Kidney (tissue), 14 donors: ENCODE measurements around the gene SNTG2. TPM values are rescaled to one million over a fixed set of nuclear protein-coding genes. Genes with fewer than 3 reads are reported as not detected.

Experiments
- DNase-seq, 5 donors: peaks; one replicate each; pipeline ENCODE4 v3.0.0-alpha.2; 2013 to 2020
- FAIRE-seq: peaks from 2 replicates; lab custom pipeline; 2012; peaks lifted over from hg19 to GRCh38; lab: Jason Lieb, UNC
- H3K27ac ChIP-seq, 2 donors: one replicate each; pipeline ENCODE4 v1.7.0; 2013; ENCODE audit warnings: low read depth in 2 of 2, low read length in 2 of 2, inconsistent platforms in 1 of 2
- H3K27me3 ChIP-seq: one replicate; pipeline ENCODE4 v1.7.1; 2013; ENCODE audit warnings: low read length, inconsistent platforms; ENCODE audit not compliant: control insufficient read depth, insufficient read depth
- H3K36me3 ChIP-seq, 3 donors: one replicate each; pipeline versions ENCODE4 v1.7.0 to v1.7.1; 2013; ENCODE audit warnings: low read length in 3 of 3, control low read depth in 1 of 3, inconsistent platforms in 1 of 3; ENCODE audit not compliant: insufficient read depth in 3 of 3, control insufficient read depth in 2 of 3
- H3K4me1 ChIP-seq, 3 donors: one replicate each; pipeline versions ENCODE4 v1.7.0 to v1.7.1; 2013; ENCODE audit warnings: low read length in 3 of 3, inconsistent platforms in 1 of 3, low read depth in 1 of 3; ENCODE audit not compliant: control insufficient read depth in 2 of 3, insufficient read depth in 2 of 3
- H3K4me3 ChIP-seq, 3 donors: one replicate each; pipeline versions ENCODE4 v1.7.0 to v1.8.1; 2013; ENCODE audit warnings: low read length in 3 of 3, control low read depth in 1 of 3, inconsistent platforms in 1 of 3
- H3K9ac ChIP-seq, 3 donors: one replicate each; pipeline versions ENCODE4 v1.7.0 to v1.7.1; 2013; ENCODE audit warnings: low read length in 3 of 3, control low read depth in 1 of 3, inconsistent platforms in 1 of 3
- H3K9me3 ChIP-seq, 3 donors: one replicate each; pipeline versions ENCODE4 v1.7.0 to v1.7.1; 2013; ENCODE audit warnings: low read length in 3 of 3, control low read depth in 1 of 3, inconsistent platforms in 1 of 3; ENCODE audit not compliant: control insufficient read depth in 2 of 3, insufficient read depth in 1 of 3
- CTCF ChIP-seq: IDR thresholded peaks from 3 replicates; pipeline ENCODE4 v1.5.1; 2012; ENCODE audit warnings: mild to moderate bottlenecking, moderate library complexity, borderline replicate concordance; ENCODE audit not compliant: insufficient read depth; ENCODE audit errors: extremely low read depth
- intact Hi-C: fragments of 100-400 bp; cut with DNase I; formaldehyde crosslinking; loops from one replicate; pipeline ENCODE4 v1.11.1; 2022
- polyA plus RNA-seq: library from polyadenylated mRNA; stranded (reverse); fragments of 350-450 nt; fragmentation: Illumina TruSeq; extraction: RNeasy Lipid Tissue Mini Kit (QIAGEN cat#74804); gene quantifications from one replicate; pipeline ENCODE4 v1.2.3, GENCODE V29; 2014; ENCODE audit warnings: low read depth, low replicate concordance; ENCODE audit not compliant: insufficient read depth
- total RNA-seq: library from RNA; stranded (reverse); fragmentation: NEBNext Ultra II Directional; extraction: Animal tissue kit (Norgen Biotek cat#: 25700); gene quantifications from one replicate; pipeline ENCODE4 v1.2.1, GENCODE V29; 2021
- donor health status: control.
- donor health status: control.
- donor health status: control.
- donor health status: control.
- donor health status: control.
- donor health status: DM: yes; HTN: yes; CAD: no.
- donor health status: Normal renal cell carcinoma (clear cell type).

The SNTG2 gene
- total and polyA plus RNA-seq, 2 donors from 2014 or later = 2.2 TPM; not detected in 1

- Histone ChIP-seq H3K27me3 (no peaks in the 10 kb centered on the region), H3K9ac (no peak overlapping the region), H3K4me3 (no peak overlapping the region), H3K27ac (no peak overlapping the region), H3K36me3 (peaks cover 0 to 2% (median 0%) of the 10 kb centered on the region in 3 donors), H3K4me1 (no peaks in the 10 kb centered on the region), H3K9me3 (peaks cover 0 to 2% (median 0%) of the 10 kb centered on the region in 3 donors)
- no peak for FAIRE-seq
- intact Hi-C loops = no loop called here
- no peak for TF ChIP-seq CTCF
- DNase-seq = peak in 4 of 5 donors; percentile 83 to 87 (median 84)
Observed at GRCh38 chr2:1156531-1156930, 205.9 kb downstream of the SNTG2 start.

GRCh38 chr2:1157107-1157506 lies 206.5 kb downstream of the SNTG2 start:
- H3K27me3 ChIP-seq = no peaks in the 10 kb centered on the region
- FAIRE-seq (no peak), DNase-seq (no peak)
- no peaks in the 10 kb centered on the region for H3K4me1 ChIP-seq
- H3K27ac ChIP-seq = no peak overlapping the region
- TF ChIP-seq CTCF = no peak
- H3K9ac ChIP-seq = no peak overlapping the region
- peaks cover 0 to 2% (median 0%) of the 10 kb centered on the region in 3 donors for H3K9me3 ChIP-seq
- intact Hi-C loops = no loop called here
- peaks cover 0 to 2% (median 0%) of the 10 kb centered on the region in 3 donors for H3K36me3 ChIP-seq
- H3K4me3 ChIP-seq = no peak overlapping the region

GRCh38 chr2:1159013-1159412 lies 208.4 kb downstream of the SNTG2 start:
- Histone ChIP-seq H3K27ac (no peak overlapping the region), H3K9me3 (peaks cover 0 to 2% (median 0%) of the 10 kb centered on the region in 3 donors), H3K9ac (no peak overlapping the region), H3K4me1 (no peaks in the 10 kb centered on the region), H3K36me3 (peaks cover 0 to 2% (median 0%) of the 10 kb centered on the region in 3 donors), H3K27me3 (no peaks in the 10 kb centered on the region), H3K4me3 (no peak overlapping the region)
- no peak for DNase-seq
- no peak for FAIRE-seq
- no peak for TF ChIP-seq CTCF
- intact Hi-C loops = no loop called here

GRCh38 chr2:1162246-1162645 lies 211.6 kb downstream of the SNTG2 start:
- DNase-seq = no peak
- no peaks in the 10 kb centered on the region for H3K4me1 ChIP-seq
- TF ChIP-seq CTCF = no peak
- no peak overlapping the region for H3K27ac ChIP-seq
- H3K27me3 ChIP-seq = no peaks in the 10 kb centered on the region
- no peak for FAIRE-seq
- no peak overlapping the region for H3K9ac ChIP-seq
- intact Hi-C loops = no loop called here
- no peak overlapping the region for H3K4me3 ChIP-seq
- H3K9me3 ChIP-seq = peaks cover 0 to 2% (median 0%) of the 10 kb centered on the region in 3 donors
- H3K36me3 ChIP-seq = no peaks in the 10 kb centered on the region
